ENCODE measurements around the gene JMJD4.

Gene JMJD4

DNA sequence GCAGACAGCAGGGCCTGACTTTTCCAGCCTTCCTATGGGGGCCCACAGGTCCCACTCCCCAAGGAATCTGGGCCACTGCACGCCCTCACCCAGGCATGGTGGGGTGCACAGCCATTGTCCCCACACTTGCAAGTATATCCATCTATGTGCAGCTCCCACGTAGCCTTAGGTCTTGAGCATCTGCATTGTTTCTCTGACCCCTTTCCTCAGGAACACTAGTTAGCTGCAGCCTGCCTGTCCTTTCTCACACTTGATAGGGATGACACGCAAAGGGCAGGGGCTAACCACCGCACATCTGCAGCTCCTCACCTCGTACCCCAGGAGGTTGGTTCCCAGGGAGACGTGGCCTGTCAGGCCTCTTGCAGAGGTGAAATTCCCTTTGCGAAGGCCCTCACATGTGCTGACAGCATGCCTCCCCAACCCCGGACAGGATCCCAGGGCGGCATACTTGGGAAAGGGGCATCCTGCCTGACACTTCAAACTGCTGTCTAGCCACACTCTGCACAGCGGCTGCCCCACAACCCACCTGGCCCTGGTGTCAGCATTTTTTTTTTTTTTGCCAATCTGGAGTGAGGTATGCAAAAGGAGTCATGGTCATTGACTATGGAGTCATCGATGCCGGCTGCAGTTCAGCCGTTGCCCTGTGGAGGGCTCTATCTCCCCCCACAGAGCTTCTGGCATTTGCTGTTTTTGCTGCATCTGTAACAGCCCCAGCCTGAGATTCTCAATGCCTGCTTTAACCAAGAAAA is 5.0 kb downstream of the JMJD4 start:
- Histone ChIP-seq H3K4me1 (ENCODE audit: low read length) (peaks cover 55% of the 10 kb centered on the region), H3K9ac (ENCODE audit: low read length) (peak overlapping the region; percentile 97; the same call in 1 of the 2 replicates), H2AFZ (ENCODE audit: low read depth, low read length) (no peak overlapping the region), H3K4me3 (ENCODE audit: low read length) (peak overlapping the region; percentile 95), H3K4me2 (ENCODE audit: low read length) (peak overlapping the region; percentile 98), H3K27me3 (ENCODE audit: low read depth, low read length) (no peaks in the 10 kb centered on the region), H3K27ac (ENCODE audit: low read length) (peak overlapping the region; percentile 90), H3K79me2 (ENCODE audit: low read length) (peaks cover 58% of the 10 kb centered on the region), H3K36me3 (replicated peaks; ENCODE audit: low read depth, low read length) (peaks cover 39% of the 10 kb centered on the region), H3K9me3 (ENCODE audit: insufficient read depth, low read length) (peaks cover 9% of the 10 kb centered on the region; the same call in 1 of the 2 replicates), H4K20me1 (ENCODE audit: insufficient read depth, low read length) (peaks cover 14% of the 10 kb centered on the region)
- no peak for TF ChIP-seq EZH2phosphoT487 (IDR thresholded peaks at IDR 0.05; ENCODE audit: low read depth)
- TF ChIP-seq, protein P1, sequence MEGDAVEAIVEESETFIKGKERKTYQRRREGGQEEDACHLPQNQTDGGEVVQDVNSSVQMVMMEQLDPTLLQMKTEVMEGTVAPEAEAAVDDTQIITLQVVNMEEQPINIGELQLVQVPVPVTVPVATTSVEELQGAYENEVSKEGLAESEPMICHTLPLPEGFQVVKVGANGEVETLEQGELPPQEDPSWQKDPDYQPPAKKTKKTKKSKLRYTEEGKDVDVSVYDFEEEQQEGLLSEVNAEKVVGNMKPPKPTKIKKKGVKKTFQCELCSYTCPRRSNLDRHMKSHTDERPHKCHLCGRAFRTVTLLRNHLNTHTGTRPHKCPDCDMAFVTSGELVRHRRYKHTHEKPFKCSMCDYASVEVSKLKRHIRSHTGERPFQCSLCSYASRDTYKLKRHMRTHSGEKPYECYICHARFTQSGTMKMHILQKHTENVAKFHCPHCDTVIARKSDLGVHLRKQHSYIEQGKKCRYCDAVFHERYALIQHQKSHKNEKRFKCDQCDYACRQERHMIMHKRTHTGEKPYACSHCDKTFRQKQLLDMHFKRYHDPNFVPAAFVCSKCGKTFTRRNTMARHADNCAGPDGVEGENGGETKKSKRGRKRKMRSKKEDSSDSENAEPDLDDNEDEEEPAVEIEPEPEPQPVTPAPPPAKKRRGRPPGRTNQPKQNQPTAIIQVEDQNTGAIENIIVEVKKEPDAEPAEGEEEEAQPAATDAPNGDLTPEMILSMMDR (IDR thresholded peaks at IDR 0.05; ENCODE audit: low read depth, low read length) = peak; percentile 73

DNA sequence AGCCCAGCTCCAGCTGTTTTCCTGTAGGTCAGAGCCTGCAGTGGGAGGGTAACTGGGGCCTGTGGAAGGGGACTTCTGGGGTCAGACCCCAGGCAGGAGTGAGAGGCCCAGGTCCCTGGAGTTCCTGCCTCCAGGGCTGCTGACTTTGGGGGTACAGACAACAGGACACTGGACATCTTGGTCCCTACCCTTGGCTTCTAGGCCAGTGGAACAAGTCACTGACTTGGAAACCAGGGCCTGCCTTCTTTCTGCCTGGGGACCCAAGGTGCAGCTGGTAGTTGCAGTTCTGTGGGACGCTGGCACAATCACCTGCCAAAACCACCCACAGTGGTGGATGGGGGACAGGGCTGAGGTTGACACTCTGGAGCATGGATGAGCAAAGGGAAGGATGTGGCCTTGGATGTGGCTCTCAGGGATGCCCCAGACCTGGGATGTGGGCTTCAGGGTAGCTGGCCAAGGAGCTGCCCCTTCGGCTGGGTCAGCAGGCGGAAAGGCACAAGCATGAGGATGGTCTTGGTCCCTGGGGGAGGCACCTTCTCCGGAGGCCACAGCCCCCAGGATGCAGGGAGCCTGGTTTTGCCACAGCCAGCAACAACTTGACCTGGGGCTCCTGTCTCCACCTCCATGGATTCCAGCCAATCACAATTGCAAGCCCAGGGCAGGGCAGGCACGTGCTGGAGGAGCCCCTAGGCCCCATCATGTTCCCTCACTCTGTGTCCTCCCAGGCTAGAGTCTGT is 5.8 kb downstream of the JMJD4 start:
- Histone ChIP-seq H4K20me1 (ENCODE audit: insufficient read depth, low read length) (peaks cover 14% of the 10 kb centered on the region), H3K4me2 (ENCODE audit: low read length) (peak overlapping the region; percentile 98), H3K27ac (ENCODE audit: low read length) (peak overlapping the region; percentile 90), H3K9ac (ENCODE audit: low read length) (peak overlapping the region; percentile 97), H3K36me3 (replicated peaks; ENCODE audit: low read depth, low read length) (peaks cover 39% of the 10 kb centered on the region), H2AFZ (ENCODE audit: low read depth, low read length) (no peak overlapping the region), H3K4me3 (ENCODE audit: low read length) (peak overlapping the region; percentile 95), H3K4me1 (ENCODE audit: low read length) (peaks cover 55% of the 10 kb centered on the region), H3K9me3 (ENCODE audit: insufficient read depth, low read length) (peaks cover 10% of the 10 kb centered on the region; the same call in 1 of the 2 replicates), H3K79me2 (ENCODE audit: low read length) (peaks cover 51% of the 10 kb centered on the region), H3K27me3 (ENCODE audit: low read depth, low read length) (no peaks in the 10 kb centered on the region)
- TF ChIP-seq, protein P1 (IDR thresholded peaks at IDR 0.05; ENCODE audit: low read depth, low read length) = no peak
- no peak for TF ChIP-seq EZH2phosphoT487 (IDR thresholded peaks at IDR 0.05; ENCODE audit: low read depth)

DNA sequence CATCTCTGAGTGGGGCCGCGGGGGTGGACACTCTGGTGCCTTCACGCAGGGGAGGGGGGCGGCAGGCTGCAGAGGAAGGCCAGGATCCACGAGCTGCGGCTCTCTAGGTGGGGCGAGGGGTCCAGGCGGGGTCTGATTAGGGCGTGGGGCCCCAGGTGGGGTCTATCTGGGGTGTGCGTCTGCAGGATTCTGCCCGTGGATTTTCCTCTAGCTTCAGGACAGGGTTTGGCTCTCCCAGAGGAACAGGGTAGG is 6.3 kb downstream of the JMJD4 start:
- peak overlapping the region; percentile 90 for H3K27ac ChIP-seq (ENCODE audit: low read length)
- H3K9ac ChIP-seq (ENCODE audit: low read length) = peak overlapping the region; percentile 97
- H3K4me2 ChIP-seq (ENCODE audit: low read length) = peak overlapping the region; percentile 98
- peaks cover 14% of the 10 kb centered on the region for H4K20me1 ChIP-seq (ENCODE audit: insufficient read depth, low read length)
- H3K27me3 ChIP-seq (ENCODE audit: low read depth, low read length) = no peaks in the 10 kb centered on the region
- peaks cover 52% of the 10 kb centered on the region for H3K4me1 ChIP-seq (ENCODE audit: low read length)
- H3K9me3 ChIP-seq (ENCODE audit: insufficient read depth, low read length) = peaks cover 10% of the 10 kb centered on the region; the same call in 1 of the 2 replicates
- H3K79me2 ChIP-seq (ENCODE audit: low read length) = peaks cover 46% of the 10 kb centered on the region
- 0 out of 2 replicates have a peak overlapping the region, but pooled peaks have one; percentile 30 for H2AFZ ChIP-seq (ENCODE audit: low read depth, low read length)
- H3K4me3 ChIP-seq (ENCODE audit: low read length) = peak overlapping the region; percentile 95
- TF ChIP-seq EZH2phosphoT487 (IDR thresholded peaks at IDR 0.05; ENCODE audit: low read depth) = no peak
- TF ChIP-seq, protein P1 (IDR thresholded peaks at IDR 0.05; ENCODE audit: low read depth, low read length) = no peak
- peaks cover 36% of the 10 kb centered on the region for H3K36me3 ChIP-seq (replicated peaks; ENCODE audit: low read depth, low read length)

Data from OCI-LY3 (cell line).